ENCODE measurements around the gene LY6G5C.

LY6G5C gene

GRCh38 chr6:31677955-31678354 is 2.9 kb downstream of the LY6G5C start:
- H3K79me2 ChIP-seq (ENCODE audit: insufficient read depth, low read depth), result no peaks in the 10 kb centered on the region
- no peaks in the 10 kb centered on the region for H4K20me1 ChIP-seq (ENCODE audit: insufficient read depth)
- peak overlapping the region; percentile 30; the same call in 1 of the 2 replicates for H3K27ac ChIP-seq
- H3K27me3 ChIP-seq (ENCODE audit: insufficient read depth, low read depth), result no peaks in the 10 kb centered on the region
- H3K4me2 ChIP-seq, result peak overlapping the region; percentile 13; the same call in 1 of the 2 replicates
- H3K9ac ChIP-seq, result no peak overlapping the region
- no peak overlapping the region; the same call in 1 of the 2 replicates for H2AFZ ChIP-seq (ENCODE audit: low read depth)
- no peak for TF ChIP-seq CTCF (conservative IDR thresholded peaks at IDR 0.05; ENCODE audit: low read depth, low read length)
- no peaks in the 10 kb centered on the region for H3K36me3 ChIP-seq (ENCODE audit: insufficient read depth)
- H3K4me3 ChIP-seq (IDR thresholded peaks at IDR 0.05; ENCODE audit: insufficient read depth, low read depth, low read length), result no peak overlapping the region
- H3K4me1 ChIP-seq (ENCODE audit: low read depth, poor library complexity, severe bottlenecking), result peaks cover 49% of the 10 kb centered on the region

- H3K4me2 ChIP-seq, result peak overlapping the region; percentile 13; the same call in 1 of the 2 replicates
- H3K9ac ChIP-seq, result no peak overlapping the region
These were observed 4.0 kb downstream of the LY6G5C start for GRCh38 chr6:31676904-31677303.

GRCh38 chr6:31676322-31676903 is 4.5 kb downstream of the LY6G5C start:
- Histone ChIP-seq H3K79me2 (ENCODE audit: insufficient read depth, low read depth) (no peaks in the 10 kb centered on the region), H3K27ac (no peak overlapping the region), H4K20me1 (ENCODE audit: insufficient read depth) (no peaks in the 10 kb centered on the region), H3K4me1 (ENCODE audit: low read depth, poor library complexity, severe bottlenecking) (peaks cover 47% of the 10 kb centered on the region), H2AFZ (ENCODE audit: low read depth) (no peak overlapping the region), H3K9ac (no peak overlapping the region), H3K4me3 (IDR thresholded peaks at IDR 0.05; ENCODE audit: insufficient read depth, low read depth, low read length) (no peak overlapping the region), H3K27me3 (ENCODE audit: insufficient read depth, low read depth) (no peaks in the 10 kb centered on the region), H3K36me3 (ENCODE audit: insufficient read depth) (no peaks in the 10 kb centered on the region), H3K4me2 (no peak overlapping the region)
- no peak for TF ChIP-seq CTCF (conservative IDR thresholded peaks at IDR 0.05; ENCODE audit: low read depth, low read length)

More at GRCh38 chr6:31676904-31677303, 4.0 kb downstream of the LY6G5C start:
- Histone ChIP-seq H3K36me3 (ENCODE audit: insufficient read depth) (no peaks in the 10 kb centered on the region), H3K27ac (no peak overlapping the region), H3K4me1 (ENCODE audit: low read depth, poor library complexity, severe bottlenecking) (peaks cover 49% of the 10 kb centered on the region), H2AFZ (ENCODE audit: low read depth) (no peak overlapping the region), H3K27me3 (ENCODE audit: insufficient read depth, low read depth) (no peaks in the 10 kb centered on the region), H3K4me3 (IDR thresholded peaks at IDR 0.05; ENCODE audit: insufficient read depth, low read depth, low read length) (no peak overlapping the region), H4K20me1 (ENCODE audit: insufficient read depth) (no peaks in the 10 kb centered on the region), H3K79me2 (ENCODE audit: insufficient read depth, low read depth) (no peaks in the 10 kb centered on the region)
- no peak for TF ChIP-seq CTCF (conservative IDR thresholded peaks at IDR 0.05; ENCODE audit: low read depth, low read length)

- peaks cover 4% of the 10 kb centered on the region; the same call in 1 of the 2 replicates for H3K36me3 ChIP-seq (ENCODE audit: insufficient read depth)
- H3K4me3 ChIP-seq (IDR thresholded peaks at IDR 0.05; ENCODE audit: insufficient read depth, low read depth, low read length), result no peak within 1 kb of the TSS
- no peak for TF ChIP-seq CTCF (conservative IDR thresholded peaks at IDR 0.05; ENCODE audit: low read depth, low read length)
- H3K4me2 ChIP-seq, result no peak within 1 kb of the TSS
- H3K27ac ChIP-seq, result no peak within 1 kb of the TSS
- no peak within 1 kb of the TSS for H2AFZ ChIP-seq (ENCODE audit: low read depth)
- peaks cover 25% of the 10 kb centered on the region for H3K79me2 ChIP-seq (ENCODE audit: insufficient read depth, low read depth)
- H3K27me3 ChIP-seq (ENCODE audit: insufficient read depth, low read depth), result no peaks in the 10 kb centered on the region
- H3K9ac ChIP-seq, result no peak within 1 kb of the TSS
- peaks cover 10% of the 10 kb centered on the region for H3K4me1 ChIP-seq (ENCODE audit: low read depth, poor library complexity, severe bottlenecking)
- no peaks in the 10 kb centered on the region for H4K20me1 ChIP-seq (ENCODE audit: insufficient read depth)
These were observed 11.2 kb downstream of the LY6G5C start, which contains the start of gene LY6G5B for GRCh38 chr6:31669676-31670075. Gene LY6G5B, plus strand, starts transcription at chr6:31669976. Its CDS starts 975 bp downstream, at chr6:31670951.
